Measurements from ENCODE around the gene VAC14. TPM values are rescaled to one million over a fixed set of nuclear protein-coding genes. Genes with fewer than 3 reads are reported as not detected.
"Not testable (repeated sequence)": the region's sequence is repeated elsewhere in the genome, so short reads cannot be mapped to it uniquely, and the experiment has no call there.

The VAC14 gene
- total RNA-seq, 2 donors from 2014 or later = 22.1 to 26.5 TPM

- Histone ChIP-seq H3K4me3 (no peak overlapping the region), H3K36me3 (no peaks in the 10 kb centered on the region), H3K27ac (no peak overlapping the region), H3K27me3 (no peaks in the 10 kb centered on the region), H3K4me1 (peaks cover 0 to 9% of the 10 kb centered on the region in 2 donors), H3K9me3 (no peaks in the 10 kb centered on the region)
- no peak for DNase-seq (ENCODE audit: low spot score)
- TF ChIP-seq CTCF (IDR thresholded peaks at IDR 0.05) = no peak
These were observed 156.0 kb downstream of the VAC14 start for GRCh38 chr16:70644763-70645597.

GRCh38 chr16:70643264-70643663, 157.7 kb downstream of the VAC14 start:
- not testable (repeated sequence) for H3K27me3 ChIP-seq; H3K36me3 ChIP-seq; H3K4me3 ChIP-seq; H3K27ac ChIP-seq; DNase-seq (ENCODE audit: low spot score); H3K9me3 ChIP-seq
- H3K4me1 ChIP-seq = peaks cover 0 to 14% of the 10 kb centered on the region in 2 donors

GRCh38 chr16:70642633-70643032, 158.3 kb downstream of the VAC14 start:
- no peaks in the 10 kb centered on the region for H3K9me3 ChIP-seq
- no peaks in the 10 kb centered on the region for H3K36me3 ChIP-seq
- H3K27me3 ChIP-seq = no peaks in the 10 kb centered on the region
- no peak overlapping the region for H3K4me3 ChIP-seq
- H3K4me1 ChIP-seq = peaks cover 0 to 14% of the 10 kb centered on the region in 2 donors
- no peak overlapping the region for H3K27ac ChIP-seq
- no peak for TF ChIP-seq CTCF (IDR thresholded peaks at IDR 0.05)
- DNase-seq (ENCODE audit: low spot score) = no peak

GRCh38 chr16:70638814-70639792, 161.9 kb downstream of the VAC14 start:
- Histone ChIP-seq H3K4me3 (no peak overlapping the region), H3K27ac (no peak overlapping the region), H3K9me3 (no peaks in the 10 kb centered on the region), H3K36me3 (no peaks in the 10 kb centered on the region), H3K27me3 (no peaks in the 10 kb centered on the region), H3K4me1 (peaks cover 0 to 5% of the 10 kb centered on the region in 2 donors)
- DNase-seq (ENCODE audit: low spot score) = no peak
- no peak for TF ChIP-seq CTCF (IDR thresholded peaks at IDR 0.05)

Other genes starting within 250 kb of the VAC14 start
- 1 to 10 TPM in 1 of 2 donors, under 1 TPM in 1; 0.39 to 2.2 TPM for gene IL34, start 154.6 kb downstream of the VAC14 start, total RNA-seq
- gene MTSS2, start 115.1 kb downstream of the VAC14 start, total RNA-seq = 10 to 100 TPM; 35.3 to 44.7 TPM

All from right atrium auricular region (tissue), 2 donors.